Mammary epithelial cell (primary cell): ENCODE measurements around the gene SUB1.

Experiments
- CTCF ChIP-seq, 2 donors: IDR thresholded peaks in 1 of 2; conservative IDR thresholded peaks in 1 of 2; 2 replicates each; pipeline ENCODE4 v1.5.1; 2011 to 2012; ENCODE audit warnings: inconsistent platforms in 2 of 2, low read length in 2 of 2, mild to moderate bottlenecking in 2 of 2, control low read depth in 1 of 2, low read depth in 1 of 2; ENCODE audit not compliant: insufficient read depth in 1 of 2; ENCODE audit errors: extremely low read depth in 1 of 2
- EZH2 ChIP-seq: IDR thresholded peaks from 2 replicates; pipeline ENCODE4 v1.6.1; 2012; ENCODE audit warnings: low read length, inconsistent platforms, borderline replicate concordance

DNA sequence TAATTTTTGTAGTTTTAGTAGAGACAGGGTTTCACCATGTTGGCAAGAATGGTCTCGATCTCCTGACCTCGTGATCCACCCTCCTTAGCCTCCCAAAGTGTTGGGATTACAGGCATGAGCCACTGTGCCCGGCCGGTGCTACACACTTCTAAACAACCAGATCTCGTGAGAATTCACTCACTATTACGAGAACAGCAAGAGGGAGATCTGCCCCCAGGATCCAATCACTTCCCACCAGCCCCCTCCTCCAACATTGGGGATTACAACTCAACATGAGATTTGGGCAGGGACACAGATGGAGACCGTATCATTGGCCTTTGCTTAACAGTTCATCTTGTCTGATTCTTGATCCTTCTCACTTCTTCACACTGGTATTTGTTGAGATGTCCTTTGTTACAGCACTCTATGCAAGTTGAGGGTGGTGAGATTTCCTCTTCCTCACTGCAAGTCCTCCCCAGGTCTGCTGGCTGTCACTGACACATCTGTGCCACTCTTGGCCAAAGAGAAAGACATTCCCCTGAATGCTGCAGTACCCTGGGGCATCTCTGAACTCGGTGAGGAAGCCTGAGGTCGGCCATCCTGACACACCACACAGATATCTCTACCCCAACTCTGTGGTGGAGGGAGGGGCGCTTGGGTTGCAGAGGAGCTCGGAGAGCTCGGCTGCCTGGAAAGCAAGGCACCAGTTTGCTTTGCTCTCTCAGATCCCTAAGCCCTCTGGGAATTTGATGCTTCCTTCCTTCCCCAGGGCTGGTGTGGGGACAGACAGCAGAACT, 4.2 kb upstream of the SUB1 start:
- TF ChIP-seq CTCF (conservative IDR thresholded peaks at IDR 0.05 in 1 of 2, IDR thresholded peaks at IDR 0.05 in 1 of 2; ENCODE audit: extremely low read depth in 1 of 2, insufficient read depth in 1 of 2, low read depth in 1 of 2, low read length in 2 of 2) (no peak), EZH2 (no peak)
